Left ventricle myocardium inferior (tissue), 1 donor: ENCODE measurements around the gene EGLN1. TPM values are rescaled to one million over a fixed set of nuclear protein-coding genes. Genes with fewer than 3 reads are reported as not detected.

Source experiments
- DNase-seq: peaks from one replicate; pipeline ENCODE4 v3.0.0-alpha.2; 2020
- H3K27ac ChIP-seq: fragments of 200-600 bp; replicated peaks from 2 replicates; pipeline ENCODE4 v1.8.0; 2021
- H3K27me3 ChIP-seq: fragments of 200-600 bp; 2 replicates; pipeline ENCODE4 v1.8.0; 2021; ENCODE audit warnings: low read depth
- H3K36me3 ChIP-seq: fragments of 200-600 bp; 2 replicates; pipeline ENCODE4 v1.8.0; 2021
- H3K4me1 ChIP-seq: fragments of 200-600 bp; 2 replicates; pipeline ENCODE4 v1.8.0; 2021
- H3K4me3 ChIP-seq: fragments of 200-600 bp; 2 replicates; pipeline ENCODE4 v1.8.0; 2021; ENCODE audit warnings: mild to moderate bottlenecking, moderate library complexity
- H3K9me3 ChIP-seq: fragments of 200-600 bp; replicated peaks from 2 replicates; pipeline ENCODE4 v1.8.0; 2021
- CTCF ChIP-seq: fragments of 200-600 bp; IDR thresholded peaks from 2 replicates; pipeline ENCODE4 v1.8.0; 2021; ENCODE audit warnings: antibody characterized with exemption, mild to moderate bottlenecking, borderline replicate concordance
- intact Hi-C: fragments of 100-400 bp; cut with micrococcal nuclease; formaldehyde crosslinking; loops from one replicate; pipeline ENCODE4 v1.11.0; 2022
- total RNA-seq: library from RNA; stranded (reverse); fragmentation: NEBNext Ultra II Directional; extraction: Animal tissue kit (Norgen Biotek cat#: 25700); gene quantifications from one replicate; pipeline ENCODE4 v1.2.1, GENCODE V29; 2021
- donor health status: DM: no; HTN: yes; CAD: no; lungs with severe emphysema.

The EGLN1 gene
- total RNA-seq, 1 donor from 2014 or later: 83.2 TPM

DNA sequence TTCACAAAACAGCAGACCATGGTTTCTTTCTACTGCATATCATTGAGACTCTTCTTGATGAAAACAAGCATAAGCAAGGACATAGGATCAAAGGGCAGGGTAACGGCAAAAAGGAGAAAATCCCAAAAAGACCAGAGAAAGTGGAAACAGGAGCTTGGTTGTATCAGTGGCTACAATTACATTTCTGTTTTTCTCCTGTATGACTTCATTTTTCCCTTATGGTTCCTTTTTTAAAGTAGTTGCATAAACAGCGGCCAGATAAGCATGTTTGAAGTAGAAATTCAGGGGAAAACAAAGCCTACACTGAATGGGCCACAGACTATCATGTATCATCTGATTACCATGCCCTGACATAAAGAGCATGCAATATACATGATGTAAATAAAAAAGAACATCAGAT, 4.6 kb downstream of the EGLN1 start:
- Histone ChIP-seq H3K4me3 (peak overlapping the region; percentile 85), H3K27me3 (no peaks in the 10 kb centered on the region), H3K36me3 (no peaks in the 10 kb centered on the region), H3K4me1 (peaks cover 94% of the 10 kb centered on the region), H3K9me3 (no peaks in the 10 kb centered on the region), H3K27ac (no peak overlapping the region)
- no peak for TF ChIP-seq CTCF
- intact Hi-C loops: loop anchor here (10.0 kb wide), 2 partner anchors 53 to 117 kb away; no protein-coding TSS in a partner anchor
- DNase-seq: no peak

DNA sequence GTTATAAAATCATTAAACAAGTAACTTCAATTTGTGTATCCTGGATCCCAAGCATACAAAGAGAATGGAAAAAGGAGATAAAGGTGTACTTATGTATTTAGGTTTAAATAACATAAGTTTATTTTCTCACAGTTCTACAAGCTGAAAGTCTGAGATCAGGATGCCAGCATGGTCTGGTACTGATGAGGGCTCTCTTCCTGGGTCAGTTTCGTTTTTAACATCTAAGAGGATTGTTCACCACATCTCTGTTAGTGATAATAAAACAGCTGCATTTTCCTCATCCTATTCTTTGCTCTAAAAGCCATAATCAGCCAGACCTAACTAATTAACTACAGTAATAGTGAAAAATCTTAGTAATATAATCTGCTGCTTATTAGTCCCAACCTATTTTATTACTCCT, 5.2 kb downstream of the EGLN1 start:
- Histone ChIP-seq H3K4me3 (peak overlapping the region; percentile 85), H3K27ac (no peak overlapping the region), H3K27me3 (no peaks in the 10 kb centered on the region), H3K36me3 (no peaks in the 10 kb centered on the region), H3K9me3 (no peaks in the 10 kb centered on the region), H3K4me1 (peaks cover 99% of the 10 kb centered on the region)
- intact Hi-C loops: loop anchor here (10.0 kb wide), 2 partner anchors 52 to 118 kb away; no protein-coding TSS in a partner anchor
- no peak for DNase-seq
- no peak for TF ChIP-seq CTCF

DNA sequence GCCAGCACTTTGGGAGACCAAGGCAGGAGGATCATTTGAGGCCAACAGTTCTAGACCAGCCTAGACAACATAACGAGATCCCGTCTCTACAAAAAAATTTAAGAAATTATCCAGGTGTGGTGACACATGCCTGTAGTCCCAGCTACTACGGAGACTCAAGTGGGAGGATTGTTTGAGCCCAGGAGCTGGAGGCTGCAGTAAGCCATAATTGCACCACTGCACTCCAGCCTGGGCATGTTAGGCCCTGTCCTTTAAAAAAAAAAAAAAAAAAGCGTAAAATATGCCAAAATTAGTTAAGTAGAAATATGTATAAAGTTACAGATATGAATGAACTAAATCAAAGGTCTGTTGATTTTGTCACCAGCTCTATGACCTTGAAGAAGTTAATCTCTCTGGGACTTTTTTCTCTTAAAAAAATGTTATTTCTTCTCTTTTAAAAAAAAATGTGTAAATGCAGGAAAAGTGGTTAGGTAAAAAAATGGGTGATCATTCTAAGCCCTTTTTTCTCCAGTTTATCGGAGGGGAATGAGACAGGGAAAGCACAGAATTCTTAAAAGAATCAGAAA, 7.0 kb downstream of the EGLN1 start:
- Histone ChIP-seq H3K9me3 (no peaks in the 10 kb centered on the region), H3K4me3 (peak overlapping the region; percentile 85), H3K4me1 (peaks cover 100% of the 10 kb centered on the region), H3K27me3 (no peaks in the 10 kb centered on the region), H3K27ac (no peak overlapping the region), H3K36me3 (no peaks in the 10 kb centered on the region)
- DNase-seq: no peak
- intact Hi-C loops: loop anchor here (10.0 kb wide), 2 partner anchors 50 to 120 kb away; no protein-coding TSS in a partner anchor
- TF ChIP-seq CTCF: no peak

GRCh38 chr1:231414260-231415016, 7.6 kb downstream of the EGLN1 start:
- H3K9me3 ChIP-seq: no peaks in the 10 kb centered on the region
- H3K36me3 ChIP-seq: no peaks in the 10 kb centered on the region
- no peak for DNase-seq
- H3K4me3 ChIP-seq: peak overlapping the region; percentile 85
- intact Hi-C loops: loop anchor here (10.0 kb wide), 2 partner anchors 50 to 120 kb away; no protein-coding TSS in a partner anchor
- no peak for TF ChIP-seq CTCF
- no peaks in the 10 kb centered on the region for H3K27me3 ChIP-seq
- peaks cover 100% of the 10 kb centered on the region for H3K4me1 ChIP-seq
- H3K27ac ChIP-seq: peak overlapping the region; percentile 17

GRCh38 chr1:231413749-231414082, 8.4 kb downstream of the EGLN1 start:
- Histone ChIP-seq H3K27me3 (no peaks in the 10 kb centered on the region), H3K4me1 (peaks cover 100% of the 10 kb centered on the region), H3K36me3 (no peaks in the 10 kb centered on the region), H3K4me3 (peak overlapping the region; percentile 85), H3K9me3 (no peaks in the 10 kb centered on the region), H3K27ac (no peak overlapping the region)
- TF ChIP-seq CTCF: no peak
- DNase-seq: no peak
- intact Hi-C loops: loop anchor here (10.0 kb wide), 2 partner anchors 49 to 121 kb away; no protein-coding TSS in a partner anchor
